ENCODE data around the gene FBXL17. TPM values are rescaled to one million over a fixed set of nuclear protein-coding genes. Genes with fewer than 3 reads are reported as not detected.

FBXL17 gene
- polyA plus RNA-seq, 1 experiment, result 5.3 TPM

DNA sequence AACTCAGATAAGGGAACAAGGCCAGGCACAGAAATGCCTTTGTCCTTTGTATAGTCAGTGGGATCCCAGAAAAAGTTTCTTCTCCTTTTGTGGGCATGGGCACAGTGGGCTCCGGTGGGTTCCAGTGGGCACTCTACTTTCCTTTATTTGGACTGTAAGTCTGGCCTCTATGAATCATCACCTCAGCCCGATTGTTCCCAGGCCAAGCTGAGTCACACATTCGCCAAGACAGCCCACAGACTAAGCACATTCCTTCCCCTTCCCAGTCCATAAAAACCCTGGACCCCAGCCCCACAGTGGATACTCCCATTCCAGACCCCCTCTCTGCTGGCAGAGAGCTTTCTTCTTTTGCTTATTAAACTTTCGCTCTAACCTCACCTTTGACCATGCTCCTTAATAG is 165.0 kb downstream of the FBXL17 start:
- no peak for DNase-seq (ENCODE audit: low read depth)
- Histone ChIP-seq H3K4me3 (ENCODE audit: low read depth, low read length) (no peak overlapping the region), H3K36me3 (ENCODE audit: control insufficient read depth, insufficient read depth, low read length) (no peaks in the 10 kb centered on the region), H3K27me3 (ENCODE audit: control insufficient read depth, insufficient read depth, low read length) (no peaks in the 10 kb centered on the region)
- TF ChIP-seq, protein P1, sequence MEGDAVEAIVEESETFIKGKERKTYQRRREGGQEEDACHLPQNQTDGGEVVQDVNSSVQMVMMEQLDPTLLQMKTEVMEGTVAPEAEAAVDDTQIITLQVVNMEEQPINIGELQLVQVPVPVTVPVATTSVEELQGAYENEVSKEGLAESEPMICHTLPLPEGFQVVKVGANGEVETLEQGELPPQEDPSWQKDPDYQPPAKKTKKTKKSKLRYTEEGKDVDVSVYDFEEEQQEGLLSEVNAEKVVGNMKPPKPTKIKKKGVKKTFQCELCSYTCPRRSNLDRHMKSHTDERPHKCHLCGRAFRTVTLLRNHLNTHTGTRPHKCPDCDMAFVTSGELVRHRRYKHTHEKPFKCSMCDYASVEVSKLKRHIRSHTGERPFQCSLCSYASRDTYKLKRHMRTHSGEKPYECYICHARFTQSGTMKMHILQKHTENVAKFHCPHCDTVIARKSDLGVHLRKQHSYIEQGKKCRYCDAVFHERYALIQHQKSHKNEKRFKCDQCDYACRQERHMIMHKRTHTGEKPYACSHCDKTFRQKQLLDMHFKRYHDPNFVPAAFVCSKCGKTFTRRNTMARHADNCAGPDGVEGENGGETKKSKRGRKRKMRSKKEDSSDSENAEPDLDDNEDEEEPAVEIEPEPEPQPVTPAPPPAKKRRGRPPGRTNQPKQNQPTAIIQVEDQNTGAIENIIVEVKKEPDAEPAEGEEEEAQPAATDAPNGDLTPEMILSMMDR (IDR thresholded peaks at IDR 0.05; ENCODE audit: insufficient read depth, low read depth, low read length), result no peak
- CTCF ChIA-PET, result no interaction called here
- POLR2A ChIA-PET, result no interaction called here

DNA sequence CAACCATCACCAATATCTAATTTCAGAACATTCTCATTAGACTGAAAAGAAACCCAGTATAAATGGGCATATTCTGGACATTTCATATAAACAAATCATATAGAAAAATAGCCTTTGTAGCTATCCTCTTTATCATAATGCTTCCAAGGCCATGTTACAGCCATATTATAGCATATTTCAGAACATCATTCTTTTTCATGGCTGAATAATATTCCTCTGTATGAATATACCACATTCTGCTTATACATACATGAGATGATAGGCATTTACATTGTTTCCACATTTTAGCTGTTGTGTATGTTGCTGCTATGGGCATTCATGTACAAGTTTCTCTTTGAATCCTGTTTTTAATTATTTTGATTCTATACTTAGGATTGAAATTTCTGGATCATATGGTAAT is 167.0 kb downstream of the FBXL17 start:
- H3K4me3 ChIP-seq (ENCODE audit: low read depth, low read length), result no peak overlapping the region
- no peak for DNase-seq (ENCODE audit: low read depth)
- H3K36me3 ChIP-seq (ENCODE audit: control insufficient read depth, insufficient read depth, low read length), result no peaks in the 10 kb centered on the region
- TF ChIP-seq, protein P1 (IDR thresholded peaks at IDR 0.05; ENCODE audit: insufficient read depth, low read depth, low read length), result no peak
- ChIA-PET CTCF (no interaction called here), POLR2A (no interaction called here)
- H3K27me3 ChIP-seq (ENCODE audit: control insufficient read depth, insufficient read depth, low read length), result no peaks in the 10 kb centered on the region

DNA sequence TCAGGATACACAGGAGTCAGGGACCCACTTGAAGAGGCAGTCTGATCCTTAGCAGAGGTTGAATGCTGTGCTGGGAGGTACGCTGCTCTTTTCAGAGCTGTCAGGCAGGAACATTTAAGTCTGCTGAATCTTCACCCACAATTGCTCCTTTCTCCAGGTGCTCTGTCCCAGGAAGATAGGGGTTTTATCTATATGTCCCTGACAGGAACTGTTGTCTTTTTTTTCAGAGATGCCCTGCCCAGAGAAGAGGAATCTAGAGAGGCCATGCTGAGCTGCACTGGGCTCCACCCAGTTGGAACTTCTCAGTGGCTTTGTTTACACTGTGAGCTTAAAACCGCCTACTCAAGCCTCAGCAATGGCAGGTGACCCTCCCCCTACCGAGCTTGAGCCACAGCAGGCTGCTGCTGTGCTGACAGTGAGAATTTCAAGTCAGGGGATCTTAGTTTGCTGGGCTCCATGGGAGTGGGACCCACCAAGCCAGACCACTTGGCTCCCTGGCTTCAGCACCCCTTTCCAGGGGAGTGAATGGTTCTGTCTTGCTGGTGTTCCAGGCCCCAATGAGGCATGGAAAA is 169.0 kb downstream of the FBXL17 start:
- no peak for DNase-seq (ENCODE audit: low read depth)
- Histone ChIP-seq H3K27me3 (ENCODE audit: control insufficient read depth, insufficient read depth, low read length) (no peaks in the 10 kb centered on the region), H3K4me3 (ENCODE audit: low read depth, low read length) (no peak overlapping the region), H3K36me3 (ENCODE audit: control insufficient read depth, insufficient read depth, low read length) (no peaks in the 10 kb centered on the region)
- TF ChIP-seq, protein P1 (IDR thresholded peaks at IDR 0.05; ENCODE audit: insufficient read depth, low read depth, low read length), result no peak
- POLR2A ChIA-PET, result no interaction called here
- CTCF ChIA-PET, result interaction anchor here (1.4 to 1.7 kb wide), 2 partner anchors 10 to 12 kb away, joined by 3 to 5 read pairs; no protein-coding TSS in a partner anchor

DNA sequence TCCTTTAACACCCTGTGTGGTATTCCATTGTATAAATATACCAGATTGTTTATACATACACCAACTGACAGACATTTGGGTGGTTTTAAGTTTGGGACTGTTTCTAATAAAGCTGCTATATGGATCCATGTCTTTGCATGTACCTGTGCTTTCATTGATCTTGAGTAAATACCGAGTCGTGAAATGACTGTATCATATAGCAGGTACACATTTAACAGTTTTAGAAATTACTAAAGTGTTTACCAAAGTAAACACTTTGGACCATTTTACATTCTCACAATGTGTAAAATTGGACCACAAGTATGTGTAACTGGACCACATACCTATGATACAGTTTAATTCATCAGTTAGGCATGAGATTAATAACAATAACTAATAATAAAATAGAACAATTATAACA is 175.2 kb downstream of the FBXL17 start:
- ChIA-PET POLR2A (no interaction called here), CTCF (interaction anchor here (0.6 kb wide), 1 partner anchor 419 kb away, joined by 5 read pairs; no protein-coding TSS in a partner anchor)
- TF ChIP-seq, protein P1 (IDR thresholded peaks at IDR 0.05; ENCODE audit: insufficient read depth, low read depth, low read length), result no peak
- Histone ChIP-seq H3K27me3 (ENCODE audit: control insufficient read depth, insufficient read depth, low read length) (no peaks in the 10 kb centered on the region), H3K36me3 (ENCODE audit: control insufficient read depth, insufficient read depth, low read length) (no peaks in the 10 kb centered on the region), H3K4me3 (ENCODE audit: low read depth, low read length) (no peak overlapping the region)
- no peak for DNase-seq (ENCODE audit: low read depth)

DNA sequence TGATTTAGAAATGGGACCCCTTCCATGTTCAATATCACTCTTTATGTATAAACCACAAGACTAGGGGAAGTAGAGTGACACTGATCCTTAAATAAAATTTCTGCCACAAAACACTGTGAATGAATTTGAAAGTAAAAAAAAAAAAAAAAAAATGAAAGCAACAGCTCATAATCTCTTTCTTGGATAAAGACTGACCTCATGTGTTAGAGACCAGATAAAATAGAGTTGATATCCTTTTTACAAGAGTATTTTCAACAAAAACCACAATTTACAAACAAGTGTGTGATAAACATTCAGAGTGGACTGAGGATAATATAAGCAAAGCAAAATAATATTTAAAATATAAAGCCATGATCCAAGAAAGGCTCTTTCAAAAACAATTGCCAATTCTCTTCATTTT is 180.2 kb downstream of the FBXL17 start:
- no peaks in the 10 kb centered on the region for H3K36me3 ChIP-seq (ENCODE audit: control insufficient read depth, insufficient read depth, low read length)
- TF ChIP-seq, protein P1 (IDR thresholded peaks at IDR 0.05; ENCODE audit: insufficient read depth, low read depth, low read length), result no peak
- POLR2A ChIA-PET, result no interaction called here
- CTCF ChIA-PET, result interaction anchor here (1.4 to 2.1 kb wide), 3 partner anchors 10 to 14 kb away, joined by 3 to 5 read pairs (median 3); no protein-coding TSS in a partner anchor
- no peak for DNase-seq (ENCODE audit: low read depth)
- H3K27me3 ChIP-seq (ENCODE audit: control insufficient read depth, insufficient read depth, low read length), result no peaks in the 10 kb centered on the region
- H3K4me3 ChIP-seq (ENCODE audit: low read depth, low read length), result no peak overlapping the region
